Stimulated activated CD4-positive, alpha-beta T cell treated with anti-CD3 and anti-CD28 coated beads, Interleukin-1b, Interleukin-23, amount 100 ng/mL, for 24 hours (primary cell): ENCODE data around the gene PPP1R16B.

Experiments used
- DNase-seq, 4 experiments: peaks; one replicate each; pipeline ENCODE4 v3.0.0-alpha.2; 2020; ENCODE audit warnings: low read depth in 4 of 4, low spot score in 1 of 4

PPP1R16B gene

DNA sequence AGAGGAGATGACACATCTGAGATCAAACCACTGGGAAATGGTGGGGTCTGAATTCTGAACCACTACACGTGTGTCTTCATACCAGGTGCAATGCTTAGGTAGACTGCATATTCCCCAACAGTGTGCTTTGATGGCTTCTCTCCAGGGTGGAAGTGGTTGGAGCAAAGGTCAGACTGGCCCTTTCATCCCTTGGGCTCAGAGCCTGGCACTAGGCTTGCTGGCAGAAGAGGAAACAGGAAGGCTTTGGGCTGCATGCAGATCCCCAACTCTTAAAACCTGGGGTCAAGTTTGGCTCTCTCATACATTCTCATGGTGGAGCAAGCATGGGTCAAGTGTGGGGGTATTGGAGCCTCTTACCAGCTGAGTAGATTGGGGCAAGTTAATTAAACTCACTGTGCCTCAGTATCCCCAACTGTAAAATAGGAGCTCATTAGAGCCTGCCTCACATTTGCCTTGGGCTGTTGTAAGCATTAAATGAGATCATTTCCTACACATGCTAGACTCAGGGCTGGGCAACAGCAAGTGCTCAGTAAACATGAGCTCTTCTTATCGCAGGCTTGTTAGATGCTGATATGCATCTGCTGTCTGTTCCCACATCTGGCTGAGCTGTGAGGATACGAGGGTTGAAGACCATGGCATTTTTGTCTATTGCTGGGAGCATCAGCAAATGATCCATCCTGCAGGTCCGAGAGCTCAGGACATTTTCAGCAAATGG is 69.1 kb downstream of the PPP1R16B start:
- no peak for DNase-seq

DNA sequence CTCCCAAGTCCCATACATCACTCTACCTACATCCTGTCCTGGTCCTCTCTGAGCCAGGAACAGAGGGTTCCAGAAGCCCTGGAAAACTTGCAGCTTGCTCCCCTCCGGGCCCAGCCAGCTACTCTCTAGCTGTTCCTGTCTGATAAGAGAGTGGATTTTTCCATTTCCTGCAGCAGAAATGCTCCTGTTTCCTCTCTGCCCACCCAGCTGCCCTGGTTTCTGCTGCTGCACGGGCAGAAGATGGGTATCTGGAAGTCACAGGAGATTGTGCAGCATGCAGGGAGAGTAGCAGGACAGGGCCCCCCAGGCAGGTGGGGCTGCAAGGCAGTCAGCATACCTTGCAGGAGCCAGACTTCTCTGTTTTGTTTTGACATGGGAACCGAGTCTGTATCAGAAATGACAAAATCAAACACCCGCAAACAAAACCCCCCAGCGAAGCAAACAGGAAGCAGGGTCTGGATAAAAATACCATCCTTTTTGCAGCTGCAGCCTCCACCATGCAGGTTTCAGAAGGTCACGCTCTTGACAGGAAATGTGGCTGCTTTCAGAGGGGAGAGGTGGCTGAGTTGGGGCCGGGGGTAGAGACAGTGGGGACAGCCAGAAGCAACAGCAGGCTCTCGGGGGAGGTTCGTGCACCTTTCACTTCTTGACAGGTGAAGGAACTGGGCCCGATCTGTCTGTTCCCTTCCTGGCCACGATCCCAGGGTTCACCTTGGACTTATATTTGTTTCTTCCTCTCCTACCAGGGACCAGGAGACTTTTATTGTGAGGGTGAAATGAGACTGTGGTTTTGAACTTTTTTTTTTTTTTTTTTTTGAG is 69.9 kb downstream of the PPP1R16B start:
- peak in 1 of 4 experiments; percentile 28 for DNase-seq

- DNase-seq: no peak
Observed at GRCh38 chr20:38877483-38877882, 72.0 kb downstream of the PPP1R16B start.

GRCh38 chr20:38878866-38879265 is 73.4 kb downstream of the PPP1R16B start:
- no peak for DNase-seq

- no peak for DNase-seq
Observed at GRCh38 chr20:38880952-38881735, 75.6 kb downstream of the PPP1R16B start.

DNA sequence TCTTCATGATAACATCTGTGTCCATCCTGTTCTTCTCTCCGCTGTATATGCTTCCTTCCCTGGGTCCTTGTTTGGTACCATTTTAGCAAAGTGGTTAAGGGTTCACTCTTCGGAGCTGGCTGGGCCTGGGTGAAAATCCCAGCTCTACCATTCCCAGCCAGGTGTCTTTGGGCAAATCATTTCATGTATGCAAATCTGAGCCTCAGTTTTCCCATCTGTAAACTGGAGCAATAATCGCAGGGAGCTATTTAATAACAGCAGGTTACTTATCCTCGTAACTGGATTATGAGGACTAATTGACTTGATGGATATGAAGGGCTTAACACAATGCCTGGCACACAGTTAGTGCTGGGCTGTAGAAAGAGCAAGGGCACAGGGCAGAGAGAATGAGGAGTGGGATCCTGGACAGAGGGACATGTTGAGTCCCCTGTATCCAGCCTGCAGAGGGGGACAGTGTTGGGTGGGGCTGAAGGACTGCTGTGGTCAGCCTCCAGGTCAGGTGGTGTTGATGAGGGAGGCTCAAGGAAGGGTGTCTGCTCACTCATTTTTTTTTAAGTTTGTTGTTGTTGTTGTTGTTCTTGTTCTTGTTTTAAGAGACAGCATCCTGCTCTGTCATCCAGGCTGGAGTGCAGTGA is 76.4 kb downstream of the PPP1R16B start:
- no peak for DNase-seq

- no peak for DNase-seq
Observed at GRCh38 chr20:38882600-38882999, 77.1 kb downstream of the PPP1R16B start.

DNA sequence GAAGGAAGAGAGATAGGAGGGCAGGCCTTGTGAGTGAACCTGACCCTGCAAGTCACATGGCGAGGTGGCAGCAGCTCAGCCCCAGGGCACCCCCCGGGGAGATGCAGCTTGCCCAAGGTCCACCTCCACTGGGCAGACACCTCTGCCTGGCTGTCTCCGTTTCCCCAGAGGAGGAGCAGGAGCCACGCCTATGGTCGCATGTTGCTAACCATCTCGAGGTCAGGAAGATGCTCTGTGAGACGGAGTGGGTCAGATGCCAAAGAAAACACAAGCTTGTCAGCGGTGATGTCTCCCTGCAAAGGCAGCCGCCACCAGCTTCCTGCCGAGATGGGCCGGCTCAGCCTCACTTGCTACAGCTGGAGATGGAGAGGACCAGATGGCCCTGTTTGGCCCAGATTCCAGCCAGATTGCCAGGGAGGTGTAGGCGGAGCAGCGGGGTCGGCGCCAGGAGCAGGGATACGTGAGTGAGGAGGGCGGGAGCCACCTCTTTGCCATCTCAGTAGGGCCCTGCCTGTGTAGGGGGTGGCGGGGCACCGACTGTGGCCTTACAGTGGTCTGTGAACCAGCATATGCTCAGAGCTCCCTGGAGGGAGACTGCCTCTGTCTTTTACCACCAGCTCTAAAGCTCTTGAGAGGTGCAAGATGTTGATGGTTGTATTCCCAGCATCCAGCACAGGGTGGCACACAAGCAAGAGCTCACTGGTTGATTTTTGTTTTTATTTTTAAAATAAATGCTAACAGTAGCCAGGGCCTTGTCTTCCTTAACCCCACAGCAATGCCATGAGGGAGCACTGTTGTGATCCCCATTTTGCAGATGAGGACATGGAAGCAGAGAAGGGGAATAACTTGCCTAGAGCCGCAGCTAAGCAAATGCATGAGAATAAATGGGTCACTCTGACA is 77.8 kb downstream of the PPP1R16B start:
- no peak for DNase-seq

- no peak for DNase-seq
Observed at GRCh38 chr20:38883981-38884733, 78.7 kb downstream of the PPP1R16B start.

- no peak for DNase-seq
Observed at GRCh38 chr20:38885357-38885756, 79.9 kb downstream of the PPP1R16B start.

DNA sequence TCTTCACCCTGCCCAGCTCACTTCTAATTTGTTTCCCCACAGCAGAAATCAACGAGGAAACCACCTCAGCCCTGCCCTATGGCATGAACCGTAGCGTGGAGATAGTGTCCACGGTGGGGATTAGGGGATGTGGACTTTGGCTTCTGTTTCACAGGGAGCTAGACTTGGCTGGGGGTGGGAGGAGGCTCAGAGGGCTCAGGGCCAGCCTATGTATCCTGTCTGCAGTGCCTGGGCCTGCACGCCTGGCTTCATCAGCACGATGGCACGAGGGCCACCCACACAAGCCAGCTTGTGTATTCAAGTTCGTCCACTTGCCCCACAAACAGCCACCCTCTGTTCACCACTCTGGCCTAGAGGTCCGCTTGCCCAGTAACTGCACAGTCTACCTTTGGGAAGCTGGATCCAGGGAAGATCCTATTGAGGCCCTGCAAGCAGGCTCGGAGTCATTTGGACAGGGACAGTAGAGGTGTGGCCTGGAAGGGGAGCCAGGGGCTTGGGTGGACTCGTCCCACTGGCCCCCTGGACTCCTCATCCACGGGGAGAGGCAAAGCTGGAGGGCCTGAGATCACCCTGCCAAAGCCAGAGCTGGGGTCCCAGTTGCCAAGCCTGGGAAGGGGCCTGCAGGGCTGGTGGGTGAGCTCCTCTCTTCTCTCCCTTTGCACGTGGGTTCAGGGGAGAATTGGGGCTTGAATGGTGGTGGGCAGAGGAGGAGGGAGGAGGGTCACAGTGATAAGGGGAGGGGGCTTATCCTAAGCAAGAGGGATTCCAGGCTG is 82.7 kb downstream of the PPP1R16B start:
- DNase-seq: no peak

- DNase-seq: no peak
Observed at GRCh38 chr20:38889050-38889449, 83.6 kb downstream of the PPP1R16B start.

- DNase-seq: no peak
Observed at GRCh38 chr20:38889792-38890496, 84.4 kb downstream of the PPP1R16B start.

DNA sequence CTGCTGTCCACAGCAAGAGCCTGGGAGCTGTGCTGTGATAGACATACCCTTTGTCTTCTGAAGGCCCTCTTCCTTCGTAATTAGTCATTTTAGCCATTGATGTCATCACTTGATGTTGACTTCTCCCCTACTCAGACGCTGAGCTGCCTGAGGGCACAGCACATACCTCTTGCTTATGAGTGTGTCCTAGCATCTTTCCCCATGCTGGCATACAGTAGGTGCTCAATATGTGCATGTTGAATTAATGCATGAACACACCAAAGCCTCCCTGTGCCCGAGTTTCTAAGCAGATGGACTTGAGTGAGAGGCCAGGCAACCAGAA is 85.0 kb downstream of the PPP1R16B start:
- no peak for DNase-seq

DNA sequence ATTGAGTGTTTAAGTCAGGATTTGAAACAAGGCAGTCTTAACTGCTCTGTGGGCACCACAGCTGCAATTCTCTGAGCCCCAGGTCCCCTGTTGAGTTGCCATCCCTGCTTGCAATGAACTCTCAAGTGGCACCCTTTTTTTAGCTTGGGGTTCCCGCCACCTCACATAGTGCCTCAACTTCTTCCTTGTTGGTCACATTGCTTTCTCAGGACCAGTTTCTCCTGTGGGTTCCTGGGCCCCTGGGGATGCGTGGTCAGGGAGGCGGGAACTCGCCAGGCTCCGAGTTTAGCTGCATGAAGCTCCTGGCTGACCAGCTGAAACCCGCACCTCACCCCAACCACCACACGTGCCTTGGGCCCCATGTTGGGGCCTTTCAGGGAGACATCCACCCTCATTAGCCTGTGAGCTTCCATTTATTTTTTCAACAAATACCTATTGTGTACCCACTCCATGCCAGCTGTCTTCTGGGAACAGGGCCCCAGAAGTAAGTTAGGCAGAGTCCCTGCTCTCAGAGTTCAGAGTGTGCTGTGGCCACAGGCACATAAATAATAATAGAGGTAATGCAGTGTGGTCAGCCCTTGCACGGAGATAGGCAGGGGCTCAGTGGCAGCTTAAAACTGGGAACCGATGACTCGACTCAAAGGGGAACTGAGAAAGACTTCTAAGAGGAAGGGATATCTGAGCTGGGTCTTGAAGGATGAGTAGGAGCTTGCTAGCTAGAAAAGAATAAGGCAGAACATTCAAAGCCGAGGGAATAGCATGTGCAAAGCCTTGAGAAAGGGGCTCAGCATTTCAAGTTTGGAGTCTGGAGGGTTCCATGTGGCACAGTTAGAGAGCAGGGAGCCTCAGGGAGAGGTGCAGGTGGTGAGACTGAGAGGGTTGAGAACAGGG is 86.8 kb downstream of the PPP1R16B start:
- no peak for DNase-seq

DNA sequence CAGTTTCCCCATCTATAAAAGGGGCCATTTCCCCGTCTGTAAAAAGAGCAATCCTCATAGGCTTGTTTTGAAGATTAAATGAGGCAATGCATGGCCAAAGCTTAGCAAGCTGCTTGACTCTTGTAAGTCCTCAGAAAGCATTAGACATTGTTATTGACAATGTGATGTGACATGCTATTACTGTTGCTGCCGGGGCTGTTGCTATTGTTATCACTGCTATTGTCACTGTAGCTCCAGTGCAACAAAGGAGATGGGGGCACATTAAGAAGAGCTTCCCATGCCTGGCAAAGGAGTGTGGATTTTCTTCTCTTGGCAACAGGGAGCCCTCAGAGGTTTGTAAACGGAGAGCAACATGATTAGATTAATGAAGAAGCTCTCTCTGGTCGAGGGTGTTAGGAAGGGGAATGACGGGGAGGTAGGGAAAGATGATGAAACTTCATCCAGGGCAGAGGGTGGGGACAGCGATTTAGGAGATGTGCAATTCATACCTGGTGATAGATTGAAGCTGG is 87.6 kb downstream of the PPP1R16B start:
- DNase-seq: no peak

- peak; percentile 52 to 76 (median 68) for DNase-seq
Observed at GRCh38 chr20:38893565-38894090, 88.1 kb downstream of the PPP1R16B start.
